HepG2 (cell line): ENCODE results near the gene TJAP1. TPM values are rescaled to one million over a fixed set of nuclear protein-coding genes. Genes with fewer than 3 reads are reported as not detected.
A peak's percentile ranks its signal among the peaks of the same experiment; 100 is the strongest.
"Not testable (repeated sequence)": the region's sequence is repeated elsewhere in the genome, so short reads cannot be mapped to it uniquely, and the experiment has no call there.

Experiments used
- ATAC-seq: fragments of 200-7000 bp; cut with Tn5 transposase; 3 replicates; pipeline ENCODE4 v1.9.1; 2020; ENCODE audit warnings: mild to moderate bottlenecking, moderate library complexity
- BruUV-seq: library from RNA; stranded (reverse); fragments of 400-500 nt; replicated peaks from 2 replicates; lab custom pipeline; 2021; lab: Mats Ljungman, UMichigan
- CTCF ChIA-PET: fragments of 300-600 bp; formaldehyde crosslinking; extraction: SDS; loops from one replicate; lab custom pipeline; 2021; ENCODE audit warnings: low total read pairs, inconsistent platforms, low intra/inter-chr PET ratio; lab: Yijun Ruan, JAX
- POLR2A ChIA-PET: fragments of 350-600 bp; sonication (Branson Sonifier 250); formaldehyde crosslinking; loops from one replicate; lab custom pipeline; 2020; ENCODE audit warnings: antibody characterized with exemption, inconsistent platforms; lab: Yijun Ruan, JAX
- DNase-seq: peaks from one replicate; pipeline ENCODE4 v3.0.0-alpha.2; 2015; ENCODE audit warnings: low spot score
- FAIRE-seq: peaks from 3 replicates; lab custom pipeline; 2011; peaks lifted over from hg19 to GRCh38; lab: Jason Lieb, UNC
- H2AFZ ChIP-seq: one replicate; pipeline ENCODE4 v1.6.1; 2011; ENCODE audit warnings: low read length, inconsistent platforms
- H3K27ac ChIP-seq: fragments of 300-600 bp; 3 replicates; pipeline ENCODE4 v1.8.0; 2011; ENCODE audit warnings: mixed run types, mild to moderate bottlenecking, mixed read lengths, low read length, inconsistent platforms; ENCODE audit not compliant: insufficient read depth; ENCODE audit errors: extremely low read length
- H3K27me3 ChIP-seq, 2 experiments: fragments of 200-600 bp in 1 of 2; 2 replicates in 1 of 2; 3 replicates in 1 of 2; pipeline versions ENCODE4 v1.6.0 to v1.8.0; 2011; ENCODE audit warnings: low read length in 2 of 2, mild to moderate bottlenecking in 2 of 2, moderate library complexity in 2 of 2, inconsistent platforms in 1 of 2; ENCODE audit not compliant: insufficient read depth in 2 of 2, control insufficient read depth in 1 of 2
- H3K36me3 ChIP-seq, 2 experiments: fragments of 200-600 bp in 1 of 2; replicated peaks in 1 of 2; 2 replicates in 1 of 2; 3 replicates in 1 of 2; pipeline versions ENCODE4 v1.5.1 to v1.8.0; 2011; ENCODE audit warnings: low read length in 2 of 2, inconsistent platforms in 1 of 2; ENCODE audit not compliant: insufficient read depth in 2 of 2, control insufficient read depth in 1 of 2
- H3K4me1 ChIP-seq: 2 replicates; pipeline ENCODE4 v1.5.1; 2012; ENCODE audit warnings: low read length, inconsistent platforms; ENCODE audit not compliant: insufficient read depth
- H3K4me2 ChIP-seq: 2 replicates; pipeline ENCODE4 v1.6.0; 2011; ENCODE audit warnings: low read depth, low read length, inconsistent platforms
- H3K4me3 ChIP-seq, 3 experiments: fragments of 200-600 bp in 1 of 3; sonication (generic), shearing (Covaris generic) in 1 of 3; replicated peaks in 1 of 3; 2 replicates each; pipeline ENCODE4 v1.5.1; 2011 to 2016; ENCODE audit warnings: low read length in 3 of 3, inconsistent platforms in 2 of 3, low read depth in 2 of 3, mild to moderate bottlenecking in 2 of 3, control low read depth in 1 of 3, mixed read lengths in 1 of 3; ENCODE audit not compliant: insufficient read depth in 1 of 3
- H3K79me2 ChIP-seq: one replicate; pipeline ENCODE4 v1.6.1; 2011; ENCODE audit warnings: low read length, inconsistent platforms; ENCODE audit not compliant: insufficient read depth
- H3K9ac ChIP-seq: 2 replicates; pipeline ENCODE4 v1.6.0; 2011; ENCODE audit warnings: mild to moderate bottlenecking, low read depth, low read length, inconsistent platforms; ENCODE audit not compliant: insufficient read depth
- H3K9me3 ChIP-seq: 2 replicates; pipeline ENCODE4 v1.5.1; 2012; ENCODE audit warnings: mild to moderate bottlenecking, low read length
- H4K20me1 ChIP-seq: 2 replicates; pipeline ENCODE4 v1.6.0; 2011; ENCODE audit warnings: inconsistent platforms, mild to moderate bottlenecking, low read length, moderate library complexity; ENCODE audit not compliant: insufficient read depth
- BCL3 ChIP-seq: sonication (generic); formaldehyde crosslinking; IDR thresholded peaks from 2 replicates; pipeline ENCODE4 v1.5.1; 2020; ENCODE audit warnings: mild to moderate bottlenecking, missing genetic modification reagents, moderate library complexity
- ELF1 ChIP-seq: sonication (generic); formaldehyde crosslinking; IDR thresholded peaks from 2 replicates; pipeline ENCODE4 v1.4.0; 2020; ENCODE audit warnings: missing genetic modification reagents
- FOSL2 ChIP-seq: sonication (generic); formaldehyde crosslinking; IDR thresholded peaks from 2 replicates; pipeline ENCODE4 v1.4.0; 2020; ENCODE audit warnings: missing genetic modification reagents
- KDM1A ChIP-seq: IDR thresholded peaks from 2 replicates; pipeline ENCODE4 v1.6.1; 2016; ENCODE audit warnings: missing compliant biosample characterization
- MBNL3 ChIP-seq: fragments of 250-450 bp; sonication (Bioruptor Pico); conservative IDR thresholded peaks from 2 replicates; pipeline ENCODE4 v1.8.0; 2022; ENCODE audit warnings: mild to moderate bottlenecking, inconsistent platforms
- SPEN ChIP-seq: sonication (generic); formaldehyde crosslinking; IDR thresholded peaks from 2 replicates; pipeline ENCODE4 v1.5.1; 2020; ENCODE audit warnings: low read depth, mild to moderate bottlenecking, missing genetic modification reagents
- TEAD2 ChIP-seq: sonication (generic); formaldehyde crosslinking; IDR thresholded peaks from 2 replicates; pipeline ENCODE4 v1.9.0; 2021; ENCODE audit warnings: missing genetic modification reagents
- THAP7 ChIP-seq: sonication (generic); formaldehyde crosslinking; IDR thresholded peaks from 2 replicates; pipeline ENCODE4 v1.8.1; 2023; ENCODE audit warnings: mild to moderate bottlenecking, missing genetic modification reagents
- U2AF2 ChIP-seq: fragments of 200-400 bp; formaldehyde crosslinking; IDR thresholded peaks from 2 replicates; pipeline ENCODE4 v1.6.1; 2017; ENCODE audit warnings: low read depth, mild to moderate bottlenecking, low read length
- ZNF34 ChIP-seq: sonication (generic); formaldehyde crosslinking; IDR thresholded peaks from 2 replicates; pipeline ENCODE4 v1.4.0; 2020; ENCODE audit warnings: mild to moderate bottlenecking, missing genetic modification reagents, borderline replicate concordance
- ZNF503 ChIP-seq: sonication (generic); formaldehyde crosslinking; IDR thresholded peaks from 2 replicates; pipeline ENCODE4 v1.4.0; 2020; ENCODE audit warnings: missing genetic modification reagents
- ZNF841 ChIP-seq: sonication (generic); formaldehyde crosslinking; IDR thresholded peaks from 2 replicates; pipeline ENCODE4 v1.8.1; 2023; ENCODE audit warnings: missing genetic modification reagents, borderline replicate concordance
- WGBS: methylation state at CpG from one replicate; pipeline ENCODE4 v1.1.6; 2017; ENCODE audit warnings: low lambda C conversion rate; 5-methylcytosine and 5-hydroxymethylcytosine counted together
- in situ Hi-C: cut with HindIII; loops from 2 replicates; pipeline ENCODE4 v1.10.0; 2017; ENCODE audit warnings: low pct_unique_long_range_greater_than_20kb; ENCODE audit not compliant: extremely low pct_ligation_motif_present
- intact Hi-C: fragments of 100-400 bp; cut with micrococcal nuclease; formaldehyde crosslinking; loops from one replicate; pipeline ENCODE4 v1.10.0; 2022; ENCODE audit not compliant: unreplicated experiment
- polyA plus RNA-seq, 8 experiments: library from polyadenylated mRNA; depleted of rRNA in 3 of 8; stranded (reverse) in 7 of 8; unstranded in 1 of 8; fragments of >200 nt; fragmentation: Illumina TruSeq in 4 of 8; extraction: Trizol in 4 of 8; gene quantifications; 2 replicates each; pipeline versions ENCODE4 v1.2.1 to v1.2.3, GENCODE V29; 2011 to 2016; ENCODE audit warnings: low read depth in 4 of 8, missing spikeins in 1 of 8, mixed read lengths in 1 of 8; ENCODE audit not compliant: insufficient read depth in 1 of 8
- total RNA-seq, 5 experiments: library from RNA; depleted of rRNA; stranded (reverse); fragments of >200 nt; fragmentation: Illumina TruSeq; extraction: Trizol; gene quantifications; 2 replicates each; pipeline ENCODE4 v1.2.3, GENCODE V29; 2016; ENCODE audit warnings: low read depth in 1 of 5

The TJAP1 gene
- total and polyA plus RNA-seq, 2 of the 13 experiments (the other 11 are each of a cell fraction or from before 2014, with no cell fraction given), result 15.7 to 41.6 TPM

DNA sequence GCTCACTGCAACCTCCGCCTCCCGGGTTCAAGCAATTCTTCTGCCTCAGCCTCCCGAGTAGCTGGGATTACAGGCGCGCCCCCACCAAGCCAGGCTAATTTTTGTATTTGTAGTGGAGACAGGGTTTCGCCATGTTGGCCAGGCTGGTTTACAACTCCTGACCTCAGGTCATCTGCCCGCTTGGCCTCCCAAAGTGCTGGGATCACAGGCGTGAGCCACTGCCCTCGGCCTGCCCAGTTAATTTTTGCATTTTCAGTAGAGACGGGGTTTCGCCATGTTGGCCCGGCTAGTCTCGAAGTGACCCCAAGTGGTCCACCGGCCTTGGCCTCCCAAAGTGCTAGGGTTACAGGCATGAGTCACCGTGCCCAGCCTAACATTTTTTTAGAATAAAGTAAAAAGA, 19.2 kb upstream of the TJAP1 start:
- FAIRE-seq, H3K4me3 ChIP-seq, H3K79me2 ChIP-seq, H3K27ac ChIP-seq, H3K9me3 ChIP-seq, H3K36me3 ChIP-seq, H2AFZ ChIP-seq, H3K4me2 ChIP-seq, H3K27me3 ChIP-seq, ATAC-seq, DNase-seq, intact Hi-C loops, H4K20me1 ChIP-seq, BruUV-seq, H3K9ac ChIP-seq: not testable (repeated sequence)
- in situ Hi-C loops, result loop anchor here (5.0 kb wide), 1 partner anchor 34 kb away; no protein-coding TSS in a partner anchor
- H3K4me1 ChIP-seq, result peaks cover 26% of the 10 kb centered on the region
- ChIA-PET POLR2A (interaction anchor here (0.9 to 4.7 kb wide), 6 partner anchors 9 to 89 kb away, joined by 4 to 38 read pairs (median 7); partner anchors contain the start of genes ABCC10 and ZNF318), CTCF (interaction anchor here (1.0 kb wide), 1 partner anchor 48 kb away, joined by 3 read pairs; no protein-coding TSS in a partner anchor)
- peak; percentile 29; the same call in 1 of the 2 replicates for TF ChIP-seq FOSL2 (CRISPR knock-in tag)
- WGBS, result 76% methylated on average over 15 of the region's 15 CpGs

DNA sequence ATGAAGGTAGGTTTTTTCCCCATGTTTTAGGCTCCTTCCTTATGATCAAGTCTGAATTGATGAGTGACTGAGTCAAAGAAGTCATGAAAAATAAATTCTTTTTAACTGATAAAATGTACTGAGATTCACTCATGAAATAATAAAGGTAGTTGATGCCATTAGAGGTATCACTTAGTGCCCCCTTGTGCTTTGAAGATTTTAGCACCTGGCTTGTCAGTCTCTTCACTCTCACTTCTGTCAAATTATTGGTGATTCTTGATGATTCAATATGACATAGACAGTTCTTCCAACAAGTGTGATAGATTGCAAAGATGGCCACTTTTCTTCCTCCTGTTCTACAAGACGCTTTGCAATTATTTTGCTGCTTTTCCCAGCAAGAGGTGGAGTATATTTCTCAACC, 17.8 kb upstream of the TJAP1 start:
- no peak overlapping the region for H3K4me3 ChIP-seq
- ChIA-PET CTCF (no interaction called here), POLR2A (interaction anchor here (0.7 to 1.7 kb wide), 2 partner anchors 18 to 24 kb away, joined by 3 to 5 read pairs; partner anchors contain the start of gene TJAP1)
- H3K9ac ChIP-seq, result no peak overlapping the region
- WGBS, result 37% methylated on average over 1 of the region's 1 CpG
- H3K79me2 ChIP-seq, result no peaks in the 10 kb centered on the region
- in situ Hi-C loops (loop anchor here (5.0 kb wide), 1 partner anchor 33 kb away; no protein-coding TSS in a partner anchor), intact Hi-C loops (no loop called here)
- no TSS peak for BruUV-seq
- ATAC-seq (no peak), FAIRE-seq (no peak), DNase-seq (no peak)
- H2AFZ ChIP-seq, result no peak overlapping the region
- no peaks in the 10 kb centered on the region for H3K36me3 ChIP-seq
- no peak overlapping the region for H3K4me2 ChIP-seq
- no peaks in the 10 kb centered on the region for H4K20me1 ChIP-seq
- peaks cover 0 to 5% of the 10 kb centered on the region in 2 experiments; a peak in 3 of 5 replicates for H3K27me3 ChIP-seq
- H3K27ac ChIP-seq, result no peak overlapping the region
- H3K9me3 ChIP-seq, result no peaks in the 10 kb centered on the region
- peaks cover 20% of the 10 kb centered on the region for H3K4me1 ChIP-seq
- TF ChIP-seq THAP7 (no peak), U2AF2 (no peak), ZNF503 (CRISPR knock-in tag) (no peak), ZNF841 (no peak), MBNL3 (no peak), KDM1A (CRISPR knock-in tag) (no peak), BCL3 (CRISPR knock-in tag) (no peak), ELF1 (CRISPR knock-in tag) (no peak), ZNF34 (no peak), TEAD2 (CRISPR knock-in tag) (no peak), SPEN (CRISPR knock-in tag) (no peak)
